HCT116 (cell line): ENCODE data around the gene SNX25. TPM values are rescaled to one million over a fixed set of nuclear protein-coding genes. Genes with fewer than 3 reads are reported as not detected.

Experiments used
- ATAC-seq: fragments of 200-7000 bp; cut with Tn5 transposase; 2 replicates; pipeline ENCODE4 v1.9.1; 2020; ENCODE audit warnings: mild to moderate bottlenecking, moderate library complexity
- BruUV-seq: library from RNA; stranded (reverse); fragments of 400-500 nt; replicated peaks from 2 replicates; lab custom pipeline; 2021; lab: Mats Ljungman, UMichigan
- CTCF ChIA-PET: fragments of 300-600 bp; sonication (Branson Sonifier 250); formaldehyde crosslinking; loops from one replicate; lab custom pipeline; 2021; ENCODE audit warnings: antibody characterized with exemption; lab: Charles Lee
- POLR2A ChIA-PET: fragments of 300-600, 350-600 bp; sonication (Branson Sonifier 250); formaldehyde crosslinking; loops from one replicate; lab custom pipeline; 2021; ENCODE audit warnings: antibody characterized with exemption; lab: Charles Lee
- RAD21 ChIA-PET, 2 experiments: fragments of 300-600 bp; sonication (Branson Sonifier 250); formaldehyde crosslinking; loops; one replicate each; lab custom pipeline; 2023; ENCODE audit warnings: low total read pairs in 2 of 2; ENCODE audit not compliant: uncharacterized antibody in 2 of 2, unreplicated experiment in 2 of 2, low non-redundant PET in 1 of 2; lab: Charles Lee
- DNase-seq: peaks from one replicate; pipeline ENCODE4 v3.0.0-alpha.2; 2010; ENCODE audit warnings: low read depth, low spot score
- H2AFZ ChIP-seq: fragments of 200-600 bp; shearing (Covaris generic), sonication (generic); 2 replicates; pipeline ENCODE4 v1.6.1; 2017; ENCODE audit warnings: low read depth, mixed run types, mixed read lengths, antibody characterized with exemption, low read length; ENCODE audit not compliant: poor library complexity, severe bottlenecking
- H3K27ac ChIP-seq: 2 replicates; pipeline ENCODE4 v1.5.1; 2012; ENCODE audit warnings: low read depth, low read length
- H3K27me3 ChIP-seq: fragments of 200-600 bp; sonication (generic); 2 replicates; pipeline ENCODE4 v1.6.1; 2016; ENCODE audit warnings: mixed run types, low read length, mixed read lengths; ENCODE audit not compliant: insufficient read depth
- H3K36me3 ChIP-seq, 2 experiments: fragments of 200-500 bp in 1 of 2; fragments of 200-600 bp in 1 of 2; sonication (Bioruptor generic) in 1 of 2; sonication (generic) in 1 of 2; 2 replicates each; pipeline versions ENCODE4 v1.5.1 to v1.6.1; 2014 to 2016; ENCODE audit warnings: low read length in 2 of 2, inconsistent platforms in 1 of 2, mixed read lengths in 1 of 2, mixed run types in 1 of 2; ENCODE audit not compliant: insufficient read depth in 2 of 2, control insufficient read depth in 1 of 2
- H3K4me1 ChIP-seq, 2 experiments: fragments of 200-600 bp in 1 of 2; sonication (generic) in 1 of 2; 2 replicates each; pipeline versions ENCODE4 v1.5.1 to v1.6.1; 2012 to 2017; ENCODE audit warnings: low read length in 2 of 2, inconsistent platforms in 1 of 2, mild to moderate bottlenecking in 1 of 2, mixed read lengths in 1 of 2, mixed run types in 1 of 2, moderate library complexity in 1 of 2; ENCODE audit not compliant: insufficient read depth in 2 of 2, control insufficient read depth in 1 of 2
- H3K4me2 ChIP-seq: fragments of 200-600 bp; sonication (generic); 2 replicates; pipeline ENCODE4 v1.6.1; 2017; ENCODE audit warnings: mixed run types, low read length, mixed read lengths
- H3K4me3 ChIP-seq, 2 experiments: fragments of 200-600 bp in 1 of 2; sonication (generic) in 1 of 2; replicated peaks in 1 of 2; 2 replicates each; pipeline ENCODE4 v1.5.1; 2011 to 2016; ENCODE audit warnings: low read length in 2 of 2, control low read depth in 1 of 2, low read depth in 1 of 2, mild to moderate bottlenecking in 1 of 2, mixed read lengths in 1 of 2, mixed run types in 1 of 2
- H3K79me2 ChIP-seq: fragments of 200-600 bp; sonication (generic); 2 replicates; pipeline ENCODE4 v1.6.1; 2017; ENCODE audit warnings: mild to moderate bottlenecking, mixed run types, low read length, moderate library complexity, mixed read lengths; ENCODE audit not compliant: insufficient read depth
- H3K9ac ChIP-seq: fragments of 200-600 bp; sonication (generic); 2 replicates; pipeline ENCODE4 v1.6.1; 2016; ENCODE audit warnings: low read length, mixed read lengths
- H3K9me2 ChIP-seq: fragments of 200-600 bp; sonication (generic), shearing (Covaris generic); 2 replicates; pipeline ENCODE4 v1.6.1; 2017; ENCODE audit warnings: mixed run types, mild to moderate bottlenecking, moderate library complexity; ENCODE audit not compliant: insufficient read depth
- H3K9me3 ChIP-seq, 2 experiments: fragments of 200-500 bp in 1 of 2; fragments of 200-600 bp in 1 of 2; sonication (Bioruptor generic) in 1 of 2; sonication (generic) in 1 of 2; 2 replicates each; pipeline ENCODE4 v1.6.1; 2014 to 2017; ENCODE audit warnings: low read length in 2 of 2, mixed read lengths in 2 of 2, inconsistent platforms in 1 of 2, low read depth in 1 of 2, mild to moderate bottlenecking in 1 of 2, mixed run types in 1 of 2, moderate library complexity in 1 of 2; ENCODE audit not compliant: control insufficient read depth in 1 of 2, insufficient read depth in 1 of 2
- H4K20me1 ChIP-seq: fragments of 200-600 bp; sonication (generic), shearing (Covaris generic); 2 replicates; pipeline ENCODE4 v1.6.1; 2017; ENCODE audit warnings: mixed run types, mild to moderate bottlenecking, moderate library complexity; ENCODE audit not compliant: insufficient read depth
- EGR1 ChIP-seq: IDR thresholded peaks from 2 replicates; pipeline ENCODE4 v1.6.1; 2012; ENCODE audit warnings: low read depth
- EZH2phosphoT487 ChIP-seq: fragments of 200-600 bp; IDR thresholded peaks from 2 replicates; pipeline ENCODE4 v1.6.1; 2018; ENCODE audit warnings: antibody characterized with exemption, borderline replicate concordance
- JUND ChIP-seq: IDR thresholded peaks from 2 replicates; pipeline ENCODE4 v1.6.1; 2012
- POLR2A ChIP-seq: IDR thresholded peaks from 2 replicates; pipeline ENCODE4 v1.7.0; 2011; ENCODE audit warnings: borderline replicate concordance; ENCODE audit not compliant: insufficient read depth, insufficient read length; ENCODE audit errors: extremely low read depth
- POLR2AphosphoS5 ChIP-seq: IDR thresholded peaks from 2 replicates; pipeline ENCODE4 v1.6.1; 2011; ENCODE audit warnings: mild to moderate bottlenecking, low read depth, low read length, moderate library complexity
- SRF ChIP-seq: IDR thresholded peaks from 2 replicates; pipeline ENCODE4 v1.6.1; 2012; ENCODE audit warnings: low read depth
- TCF7L2 ChIP-seq: IDR thresholded peaks from 2 replicates; pipeline ENCODE4 v1.7.0; 2011; ENCODE audit warnings: borderline replicate concordance, inconsistent platforms; ENCODE audit not compliant: insufficient read depth, insufficient read length; ENCODE audit errors: extremely low read depth
- YY1 ChIP-seq: IDR thresholded peaks from 2 replicates; pipeline ENCODE4 v1.6.1; 2011; ENCODE audit warnings: low read length, low read depth, moderate library complexity, mild to moderate bottlenecking; ENCODE audit not compliant: insufficient replicate concordance; ENCODE audit errors: extremely low read depth
- ZFX ChIP-seq: fragments of 450-650 bp; IDR thresholded peaks from 2 replicates; pipeline ENCODE4 v1.6.1; 2017
- intact Hi-C: fragments of 100-400 bp; cut with micrococcal nuclease; formaldehyde crosslinking; loops from 2 replicates; pipeline ENCODE4 v1.10.0; 2022
- total RNA-seq: library from RNA; stranded (reverse); gene quantifications from one replicate; pipeline ENCODE4 v1.2.1, GENCODE V29; 2021; ENCODE audit not compliant: unreplicated experiment
- TF ChIP-seq, protein P1 (sequence below), 3 experiments: fragments of 200-600 bp in 1 of 3; sonication (generic) in 1 of 3; IDR thresholded peaks in 2 of 3; conservative IDR thresholded peaks in 1 of 3; 2 replicates each; pipeline ENCODE4 v1.5.1; 2012 to 2017; ENCODE audit warnings: low read depth in 2 of 3, low read length in 2 of 3, antibody characterized with exemption in 1 of 3, borderline replicate concordance in 1 of 3, control low read depth in 1 of 3, mild to moderate bottlenecking in 1 of 3, mixed read lengths in 1 of 3, mixed run types in 1 of 3, moderate library complexity in 1 of 3; ENCODE audit not compliant: insufficient read depth in 1 of 3

The SNX25 gene
- total RNA-seq, 1 experiment from 2014 or later: 20.9 TPM

DNA sequence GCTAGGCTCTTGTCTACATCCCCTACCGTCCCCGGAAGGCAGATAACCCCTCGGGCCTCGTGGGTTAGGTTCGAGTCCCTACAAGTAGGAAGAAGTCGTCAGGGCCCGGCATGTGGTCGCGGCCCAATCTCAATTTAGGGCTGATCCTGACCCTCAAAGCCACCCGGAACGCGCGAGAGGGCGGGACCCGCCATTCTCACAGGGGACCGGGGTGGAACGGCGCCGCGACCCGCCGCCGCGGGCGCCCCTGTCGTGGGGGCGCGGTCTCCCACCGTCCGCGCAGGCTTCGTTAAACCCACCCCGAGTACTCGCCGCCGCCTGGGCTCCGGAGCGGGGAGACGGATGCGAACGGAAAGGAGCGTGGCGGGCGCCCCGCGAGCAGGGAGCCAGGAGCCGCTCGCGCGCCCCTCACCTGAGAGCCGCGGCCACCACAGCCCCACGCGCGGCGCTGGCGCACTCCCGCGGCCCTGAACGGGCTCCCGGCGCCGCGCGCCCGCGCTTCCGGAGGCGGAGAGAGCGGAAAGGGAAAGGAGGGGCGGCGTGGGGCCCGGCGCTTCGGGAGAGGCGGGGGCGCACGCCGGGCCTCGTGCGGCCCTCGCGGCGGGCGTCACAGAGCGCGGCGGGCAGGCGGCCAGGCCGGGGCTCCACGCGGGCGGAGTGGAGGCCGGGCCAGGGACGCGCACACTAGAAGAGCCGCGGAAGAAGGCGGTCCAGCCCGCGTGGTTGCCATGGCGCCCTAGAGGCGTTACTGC, 5.7 kb upstream of the SNX25 start, which contains the start of gene CFAP97:
Gene CFAP97, minus strand, starts transcription at position 515 of the 752 bp plus-strand sequence. CDS start 12,804 bp downstream, outside the sequence.
- Histone ChIP-seq H3K27ac (peak within 1 kb of the TSS; percentile 95), H4K20me1 (no peaks in the 10 kb centered on the region), H3K4me1 (peaks cover 38 to 49% of the 10 kb centered on the region in 2 experiments), H3K36me3 (0 out of 4 replicates have a peak, but pooled peaks cover 0 to 3% of the 10 kb centered on the region in 2 experiments), H3K79me2 (peaks cover 48% of the 10 kb centered on the region), H3K9me3 (no peaks in the 10 kb centered on the region), H3K4me3 (peak within 1 kb of the TSS; percentile 63 to 64), H2AFZ (peak within 1 kb of the TSS; percentile 74), H3K4me2 (peak within 1 kb of the TSS; percentile 86), H3K9me2 (no peaks in the 10 kb centered on the region), H3K9ac (peak within 1 kb of the TSS; percentile 91), H3K27me3 (no peaks in the 10 kb centered on the region)
- ChIA-PET CTCF (interaction anchor here (1.1 kb wide), 2 partner anchors 20 to 164 kb away, joined by 3 read pairs; no protein-coding TSS in a partner anchor), RAD21 (no interaction called here), POLR2A (no interaction called here)
- TF ChIP-seq EZH2phosphoT487 (no peak), JUND (no peak), YY1 (peak; percentile 65), TCF7L2 (peak; percentile 57), POLR2A (peak; percentile 78), EGR1 (no peak), SRF (no peak), ZFX (peak; percentile 93), POLR2AphosphoS5 (peak; percentile 87)
- TF ChIP-seq, protein P1, sequence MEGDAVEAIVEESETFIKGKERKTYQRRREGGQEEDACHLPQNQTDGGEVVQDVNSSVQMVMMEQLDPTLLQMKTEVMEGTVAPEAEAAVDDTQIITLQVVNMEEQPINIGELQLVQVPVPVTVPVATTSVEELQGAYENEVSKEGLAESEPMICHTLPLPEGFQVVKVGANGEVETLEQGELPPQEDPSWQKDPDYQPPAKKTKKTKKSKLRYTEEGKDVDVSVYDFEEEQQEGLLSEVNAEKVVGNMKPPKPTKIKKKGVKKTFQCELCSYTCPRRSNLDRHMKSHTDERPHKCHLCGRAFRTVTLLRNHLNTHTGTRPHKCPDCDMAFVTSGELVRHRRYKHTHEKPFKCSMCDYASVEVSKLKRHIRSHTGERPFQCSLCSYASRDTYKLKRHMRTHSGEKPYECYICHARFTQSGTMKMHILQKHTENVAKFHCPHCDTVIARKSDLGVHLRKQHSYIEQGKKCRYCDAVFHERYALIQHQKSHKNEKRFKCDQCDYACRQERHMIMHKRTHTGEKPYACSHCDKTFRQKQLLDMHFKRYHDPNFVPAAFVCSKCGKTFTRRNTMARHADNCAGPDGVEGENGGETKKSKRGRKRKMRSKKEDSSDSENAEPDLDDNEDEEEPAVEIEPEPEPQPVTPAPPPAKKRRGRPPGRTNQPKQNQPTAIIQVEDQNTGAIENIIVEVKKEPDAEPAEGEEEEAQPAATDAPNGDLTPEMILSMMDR (IDR thresholded peaks at IDR 0.05 in 2 of 3, conservative IDR thresholded peaks at IDR 0.05 in 1 of 3; ENCODE audit: borderline replicate concordance in 1 of 3, insufficient read depth in 1 of 3, low read depth in 2 of 3, low read length in 2 of 3): no peak
- no TSS peak for BruUV-seq
- DNase-seq (peak; percentile 53), ATAC-seq (peak; percentile 85)
- intact Hi-C loops: loop anchor here (2.0 to 5.0 kb wide), 2 partner anchors 101 to 194 kb away; partner anchors contain the start of genes ANKRD37 and LRP2BP
